ENCODE data around the gene EVL.
"Not testable (repeated sequence)": the region's sequence is repeated elsewhere in the genome, so short reads cannot be mapped to it uniquely, and the experiment has no call there.

Gene EVL

GRCh38 chr14:100149851-100150611, 84.8 kb downstream of the EVL start:
- Histone ChIP-seq H3K4me3 (ENCODE audit: low read length in 2 of 2) (no peak overlapping the region), H3K36me3 (ENCODE audit: control insufficient read depth in 2 of 2, insufficient read depth in 2 of 2, low read length in 2 of 2) (no peaks in the 10 kb centered on the region), H3K4me1 (ENCODE audit: control insufficient read depth, insufficient read depth, low read length) (no peaks in the 10 kb centered on the region), H3K27me3 (ENCODE audit: control insufficient read depth in 1 of 2, insufficient read depth in 2 of 2, low read length in 2 of 2) (peaks cover 2 to 4% of the 10 kb centered on the region in 2 donors), H3K27ac (ENCODE audit: low read length) (no peak overlapping the region), H3K9me3 (ENCODE audit: control insufficient read depth in 2 of 2, low read length in 2 of 2) (peaks cover 0 to 8% of the 10 kb centered on the region in 2 donors), H3K9ac (ENCODE audit: low read length in 2 of 2) (no peak overlapping the region)

DNA sequence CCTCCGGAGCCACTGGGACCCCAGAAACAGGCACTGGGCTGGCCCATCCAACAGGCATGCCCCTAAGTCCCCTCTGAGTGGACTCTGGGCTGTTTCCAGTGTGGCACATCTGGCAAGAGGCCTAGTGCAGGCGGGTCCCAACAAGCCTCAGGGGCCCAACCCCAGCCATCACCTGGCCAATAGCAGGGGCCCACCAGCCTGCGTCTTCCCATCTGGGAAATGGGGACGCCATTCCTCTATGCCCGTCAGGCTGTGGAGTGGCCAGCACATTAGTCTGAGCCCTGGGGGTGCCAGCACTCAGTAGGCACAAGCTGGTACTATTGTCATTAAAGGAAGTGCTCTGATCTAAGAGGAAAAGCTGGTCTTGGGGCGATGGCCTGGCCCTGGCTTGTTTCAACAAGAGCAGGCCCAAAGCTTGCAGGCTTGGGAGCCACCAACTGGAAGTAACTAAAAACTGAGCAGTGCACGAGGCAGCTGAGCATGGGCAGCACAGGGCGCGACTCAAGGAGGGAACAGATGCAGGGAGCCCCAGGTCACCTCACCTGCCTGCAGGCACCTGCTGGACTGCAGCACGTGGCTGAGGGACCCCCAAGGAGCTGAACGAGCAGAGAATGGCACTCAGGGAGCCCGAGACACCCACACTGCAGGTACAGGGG, 85.8 kb downstream of the EVL start:
- Histone ChIP-seq H3K4me3 (ENCODE audit: low read length in 2 of 2) (no peak overlapping the region), H3K9ac (ENCODE audit: low read length in 2 of 2) (no peak overlapping the region), H3K9me3 (ENCODE audit: control insufficient read depth in 2 of 2, low read length in 2 of 2) (peaks cover 0 to 10% of the 10 kb centered on the region in 2 donors), H3K27ac (ENCODE audit: low read length) (no peak overlapping the region), H3K4me1 (ENCODE audit: control insufficient read depth, insufficient read depth, low read length) (no peaks in the 10 kb centered on the region), H3K27me3 (ENCODE audit: control insufficient read depth in 1 of 2, insufficient read depth in 2 of 2, low read length in 2 of 2) (peaks cover 3 to 4% of the 10 kb centered on the region in 2 donors), H3K36me3 (ENCODE audit: control insufficient read depth in 2 of 2, insufficient read depth in 2 of 2, low read length in 2 of 2) (no peaks in the 10 kb centered on the region)

DNA sequence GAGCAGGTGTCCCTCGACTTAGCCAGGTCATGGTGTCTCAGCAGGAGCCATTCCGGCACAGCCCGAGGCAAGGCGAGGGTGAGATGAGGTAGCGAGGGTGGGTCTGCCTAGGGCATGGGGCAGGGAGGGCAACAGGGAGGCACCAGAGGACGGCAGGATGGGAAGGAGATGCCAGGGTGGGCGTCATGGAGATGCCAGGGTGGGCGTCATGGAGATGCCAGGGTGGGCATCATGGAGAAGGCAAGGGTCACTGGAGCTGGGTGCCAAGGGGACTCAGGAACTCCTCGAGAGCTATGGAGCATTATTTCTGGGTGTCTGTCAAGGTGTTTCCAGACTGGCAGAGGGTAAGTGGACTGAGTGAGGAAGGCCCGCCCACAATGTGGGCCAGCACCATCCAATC, 86.9 kb downstream of the EVL start:
- Histone ChIP-seq H3K4me1 (ENCODE audit: control insufficient read depth, insufficient read depth, low read length) (no peaks in the 10 kb centered on the region), H3K4me3 (ENCODE audit: low read length in 2 of 2) (no peak overlapping the region), H3K9me3 (ENCODE audit: control insufficient read depth in 2 of 2, low read length in 2 of 2) (peaks cover 0 to 10% of the 10 kb centered on the region in 2 donors), H3K9ac (ENCODE audit: low read length in 2 of 2) (no peak overlapping the region), H3K36me3 (ENCODE audit: control insufficient read depth in 2 of 2, insufficient read depth in 2 of 2, low read length in 2 of 2) (no peaks in the 10 kb centered on the region), H3K27me3 (ENCODE audit: control insufficient read depth in 1 of 2, insufficient read depth in 2 of 2, low read length in 2 of 2) (peaks cover 11 to 12% of the 10 kb centered on the region in 2 donors), H3K27ac (ENCODE audit: low read length) (no peak overlapping the region)

DNA sequence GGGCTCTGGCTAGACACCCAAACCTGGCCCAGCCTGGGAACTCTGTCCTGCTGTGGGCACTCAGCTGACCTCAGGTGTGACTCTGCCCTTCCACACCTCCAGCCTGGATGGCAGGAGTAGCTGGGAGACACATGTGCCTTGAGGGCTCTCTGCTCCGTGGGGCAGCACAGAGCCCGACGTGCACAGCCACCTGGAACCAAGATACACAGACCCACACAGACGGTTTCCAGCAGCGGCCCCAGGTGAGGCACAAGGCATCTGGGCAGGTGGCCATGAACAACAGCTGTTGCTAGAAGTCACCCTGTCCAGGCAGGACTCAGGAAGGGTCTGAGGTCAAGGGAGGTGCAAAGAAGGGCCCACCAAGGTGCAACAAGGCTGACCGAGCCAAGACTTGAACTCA, 88.3 kb downstream of the EVL start:
- Histone ChIP-seq H3K27ac (ENCODE audit: low read length) (no peak overlapping the region), H3K9me3 (ENCODE audit: control insufficient read depth in 2 of 2, low read length in 2 of 2) (peaks cover 0 to 10% of the 10 kb centered on the region in 2 donors), H3K4me3 (ENCODE audit: low read length in 2 of 2) (no peak overlapping the region), H3K27me3 (ENCODE audit: control insufficient read depth in 1 of 2, insufficient read depth in 2 of 2, low read length in 2 of 2) (peaks cover 13 to 16% of the 10 kb centered on the region in 2 donors), H3K36me3 (ENCODE audit: control insufficient read depth in 2 of 2, insufficient read depth in 2 of 2, low read length in 2 of 2) (no peaks in the 10 kb centered on the region), H3K4me1 (ENCODE audit: control insufficient read depth, insufficient read depth, low read length) (no peaks in the 10 kb centered on the region), H3K9ac (ENCODE audit: low read length in 2 of 2) (no peak overlapping the region)

DNA sequence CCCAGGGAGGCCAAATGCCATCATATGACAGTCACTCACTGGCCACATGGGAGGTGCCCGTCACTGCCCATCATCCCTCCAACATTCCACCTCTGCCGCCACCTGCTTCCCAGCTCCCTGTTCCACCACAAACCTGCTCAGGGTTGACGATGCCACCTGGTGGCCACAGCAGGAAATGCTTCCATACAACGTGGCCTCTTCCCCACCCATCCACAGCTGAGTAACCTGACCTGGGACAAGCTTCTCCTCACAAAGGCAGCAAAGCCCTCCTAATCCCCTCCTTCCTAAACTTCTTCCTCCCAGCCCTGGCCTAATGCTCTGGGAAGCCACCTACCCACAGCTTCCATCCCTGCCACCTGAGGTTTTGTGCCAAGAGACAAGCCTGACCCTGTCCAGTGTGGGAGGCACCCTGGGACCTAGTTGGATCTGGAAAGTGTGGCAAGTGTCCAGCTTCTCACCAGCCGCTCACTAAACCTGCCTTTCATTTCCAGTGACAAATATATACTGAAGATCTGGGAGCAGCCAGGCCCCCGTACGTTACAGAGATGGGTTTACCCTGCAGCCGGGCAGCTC, 89.9 kb downstream of the EVL start:
- Histone ChIP-seq H3K27me3 (ENCODE audit: control insufficient read depth in 1 of 2, insufficient read depth in 2 of 2, low read length in 2 of 2) (peaks cover 15 to 29% of the 10 kb centered on the region in 2 donors), H3K9ac (ENCODE audit: low read length in 2 of 2) (no peak overlapping the region), H3K4me1 (ENCODE audit: control insufficient read depth, insufficient read depth, low read length) (peaks cover 8% of the 10 kb centered on the region), H3K36me3 (ENCODE audit: control insufficient read depth in 2 of 2, insufficient read depth in 2 of 2, low read length in 2 of 2) (no peaks in the 10 kb centered on the region), H3K9me3 (ENCODE audit: control insufficient read depth in 2 of 2, low read length in 2 of 2) (peaks cover 0 to 10% of the 10 kb centered on the region in 2 donors), H3K27ac (ENCODE audit: low read length) (no peak overlapping the region), H3K4me3 (ENCODE audit: low read length in 2 of 2) (no peak overlapping the region)

- Histone ChIP-seq H3K9ac (ENCODE audit: low read length in 2 of 2) (no peak overlapping the region), H3K9me3 (ENCODE audit: control insufficient read depth in 2 of 2, low read length in 2 of 2) (peaks cover 0 to 10% of the 10 kb centered on the region in 2 donors), H3K4me1 (ENCODE audit: control insufficient read depth, insufficient read depth, low read length) (peaks cover 8% of the 10 kb centered on the region), H3K4me3 (ENCODE audit: low read length in 2 of 2) (no peak overlapping the region), H3K36me3 (ENCODE audit: control insufficient read depth in 2 of 2, insufficient read depth in 2 of 2, low read length in 2 of 2) (no peaks in the 10 kb centered on the region), H3K27ac (ENCODE audit: low read length) (no peak overlapping the region), H3K27me3 (ENCODE audit: control insufficient read depth in 1 of 2, insufficient read depth in 2 of 2, low read length in 2 of 2) (peaks cover 24 to 37% of the 10 kb centered on the region in 2 donors)
These were observed 90.8 kb downstream of the EVL start for GRCh38 chr14:100155756-100156616.

GRCh38 chr14:100156776-100157175, 91.6 kb downstream of the EVL start:
- H3K9ac ChIP-seq (ENCODE audit: low read length in 2 of 2): no peak overlapping the region
- peaks cover 23 to 41% of the 10 kb centered on the region in 2 donors for H3K27me3 ChIP-seq (ENCODE audit: control insufficient read depth in 1 of 2, insufficient read depth in 2 of 2, low read length in 2 of 2)
- peaks cover 8% of the 10 kb centered on the region for H3K4me1 ChIP-seq (ENCODE audit: control insufficient read depth, insufficient read depth, low read length)
- no peak overlapping the region for H3K4me3 ChIP-seq (ENCODE audit: low read length in 2 of 2)
- peaks cover 0 to 10% of the 10 kb centered on the region in 2 donors for H3K9me3 ChIP-seq (ENCODE audit: control insufficient read depth in 2 of 2, low read length in 2 of 2)
- no peaks in the 10 kb centered on the region for H3K36me3 ChIP-seq (ENCODE audit: control insufficient read depth in 2 of 2, insufficient read depth in 2 of 2, low read length in 2 of 2)
- H3K27ac ChIP-seq (ENCODE audit: low read length): no peak overlapping the region

DNA sequence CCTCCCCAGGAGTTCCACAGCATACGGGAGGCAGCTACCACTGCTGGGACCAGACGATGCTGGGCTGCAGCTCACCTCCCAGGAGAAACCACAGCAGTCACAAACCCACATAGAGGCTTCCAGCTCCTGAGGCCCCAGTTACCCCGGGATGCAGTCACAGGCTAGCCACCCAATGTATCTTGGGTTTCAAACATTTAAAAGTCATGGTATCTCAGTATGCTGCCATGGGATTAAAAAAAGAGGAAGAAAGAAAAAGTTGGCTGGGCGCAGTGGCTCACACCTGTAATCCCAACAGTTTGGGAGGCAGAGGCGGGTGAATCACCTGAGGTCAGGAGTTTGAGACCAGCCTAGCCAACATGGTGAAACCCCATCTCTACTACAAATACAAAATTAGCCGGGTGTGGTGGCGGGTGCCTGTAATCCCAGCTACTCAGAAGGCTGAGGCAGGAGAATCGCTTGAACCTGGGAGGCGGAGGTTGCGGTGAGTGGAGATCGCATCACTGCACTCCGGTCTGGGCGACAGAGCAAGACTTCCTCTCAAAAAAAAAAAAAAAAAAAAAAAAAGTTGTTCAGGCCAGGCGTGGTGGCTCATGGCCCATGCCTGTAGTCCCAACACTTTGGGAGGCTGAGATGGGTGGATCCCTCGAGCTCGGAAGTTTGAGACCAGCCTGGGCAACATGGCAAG, 92.5 kb downstream of the EVL start:
- not testable (repeated sequence) for H3K27ac ChIP-seq (ENCODE audit: low read length); H3K4me1 ChIP-seq (ENCODE audit: control insufficient read depth, insufficient read depth, low read length); H3K4me3 ChIP-seq (ENCODE audit: low read length in 2 of 2); H3K36me3 ChIP-seq (ENCODE audit: control insufficient read depth in 2 of 2, insufficient read depth in 2 of 2, low read length in 2 of 2); H3K9ac ChIP-seq (ENCODE audit: low read length in 2 of 2)
- Histone ChIP-seq H3K9me3 (ENCODE audit: control insufficient read depth in 2 of 2, low read length in 2 of 2) (peaks cover 0 to 10% of the 10 kb centered on the region in 2 donors), H3K27me3 (ENCODE audit: control insufficient read depth in 1 of 2, insufficient read depth in 2 of 2, low read length in 2 of 2) (peaks cover 23 to 41% of the 10 kb centered on the region in 2 donors)

- Histone ChIP-seq H3K4me3 (ENCODE audit: low read length in 2 of 2) (peak overlapping the region; percentile 11 to 40), H3K9me3 (ENCODE audit: control insufficient read depth in 2 of 2, low read length in 2 of 2) (peaks cover 0 to 10% of the 10 kb centered on the region in 2 donors), H3K36me3 (ENCODE audit: control insufficient read depth in 2 of 2, insufficient read depth in 2 of 2, low read length in 2 of 2) (no peaks in the 10 kb centered on the region), H3K27ac (ENCODE audit: low read length) (no peak overlapping the region), H3K4me1 (ENCODE audit: control insufficient read depth, insufficient read depth, low read length) (peaks cover 8% of the 10 kb centered on the region), H3K27me3 (ENCODE audit: control insufficient read depth in 1 of 2, insufficient read depth in 2 of 2, low read length in 2 of 2) (peaks cover 23 to 41% of the 10 kb centered on the region in 2 donors), H3K9ac (ENCODE audit: low read length in 2 of 2) (no peak overlapping the region)
These were observed 93.4 kb downstream of the EVL start for GRCh38 chr14:100158566-100159093.

Measured in stomach smooth muscle (tissue), 2 donors.